Measurements from ENCODE around the gene ICA1L. TPM values are rescaled to one million over a fixed set of nuclear protein-coding genes. Genes with fewer than 3 reads are reported as not detected.
A peak's percentile ranks its signal among the peaks of the same experiment; 100 is the strongest.

Gene ICA1L
- total RNA-seq, 3 donors from 2014 or later: 3.3 to 4.7 (median 4.0) TPM

GRCh38 chr2:202780514-202781021 is 91.0 kb downstream of the ICA1L start:
- H3K9me3 Mint-ChIP-seq: no peaks in the 10 kb centered on the region
- no peaks in the 10 kb centered on the region for H3K27me3 Mint-ChIP-seq (ENCODE audit: low read depth)
- DNase-seq (no peak), ATAC-seq (peak; percentile 96 to 97)
- H3K4me1 Mint-ChIP-seq (ENCODE audit: low read depth): peaks cover 10% of the 10 kb centered on the region
- H3K36me3 Mint-ChIP-seq (ENCODE audit: insufficient read depth): peaks cover 26% of the 10 kb centered on the region
- no peak overlapping the region for H3K4me3 Mint-ChIP-seq

DNA sequence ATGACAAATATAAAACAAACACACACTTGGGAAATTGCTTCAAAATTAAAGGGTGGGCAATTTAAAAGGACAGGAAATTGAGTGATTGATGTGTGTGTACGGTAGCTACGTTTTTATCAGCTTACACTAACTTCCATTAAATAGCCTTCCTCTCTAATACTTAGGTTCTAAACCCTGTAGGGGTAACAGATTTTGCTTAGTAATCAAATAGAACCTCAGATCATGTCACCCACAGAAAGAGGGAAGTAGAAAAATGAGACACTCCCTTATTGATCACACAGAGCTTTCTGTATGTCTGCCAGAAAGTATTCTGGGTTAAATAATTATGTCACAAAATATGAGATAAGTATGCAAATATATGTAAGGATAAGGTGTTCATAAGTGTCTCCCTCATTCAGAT is 93.3 kb downstream of the ICA1L start:
- DNase-seq: no peak
- Mint-ChIP-seq H3K27me3 (ENCODE audit: low read depth) (no peaks in the 10 kb centered on the region), H3K4me3 (no peak overlapping the region), H3K9me3 (no peaks in the 10 kb centered on the region), H3K36me3 (ENCODE audit: insufficient read depth) (peaks cover 34% of the 10 kb centered on the region), H3K4me1 (ENCODE audit: low read depth) (peaks cover 10% of the 10 kb centered on the region)
- no peak for ATAC-seq

GRCh38 chr2:202774104-202774503 is 97.5 kb downstream of the ICA1L start:
- Mint-ChIP-seq H3K9me3 (no peaks in the 10 kb centered on the region), H3K4me1 (ENCODE audit: low read depth) (peaks cover 2% of the 10 kb centered on the region), H3K27me3 (ENCODE audit: low read depth) (no peaks in the 10 kb centered on the region), H3K4me3 (no peak overlapping the region), H3K36me3 (ENCODE audit: insufficient read depth) (peaks cover 32% of the 10 kb centered on the region)
- no peak for DNase-seq
- ATAC-seq: no peak

- peaks cover 2% of the 10 kb centered on the region for H3K4me1 Mint-ChIP-seq (ENCODE audit: low read depth)
- peaks cover 27% of the 10 kb centered on the region for H3K36me3 Mint-ChIP-seq (ENCODE audit: insufficient read depth)
- no peak overlapping the region for H3K4me3 Mint-ChIP-seq
- H3K27me3 Mint-ChIP-seq (ENCODE audit: low read depth): no peaks in the 10 kb centered on the region
- no peak for ATAC-seq
- no peak for DNase-seq
- no peaks in the 10 kb centered on the region for H3K9me3 Mint-ChIP-seq
Measured at GRCh38 chr2:202773301-202773973, 98.1 kb downstream of the ICA1L start.

DNA sequence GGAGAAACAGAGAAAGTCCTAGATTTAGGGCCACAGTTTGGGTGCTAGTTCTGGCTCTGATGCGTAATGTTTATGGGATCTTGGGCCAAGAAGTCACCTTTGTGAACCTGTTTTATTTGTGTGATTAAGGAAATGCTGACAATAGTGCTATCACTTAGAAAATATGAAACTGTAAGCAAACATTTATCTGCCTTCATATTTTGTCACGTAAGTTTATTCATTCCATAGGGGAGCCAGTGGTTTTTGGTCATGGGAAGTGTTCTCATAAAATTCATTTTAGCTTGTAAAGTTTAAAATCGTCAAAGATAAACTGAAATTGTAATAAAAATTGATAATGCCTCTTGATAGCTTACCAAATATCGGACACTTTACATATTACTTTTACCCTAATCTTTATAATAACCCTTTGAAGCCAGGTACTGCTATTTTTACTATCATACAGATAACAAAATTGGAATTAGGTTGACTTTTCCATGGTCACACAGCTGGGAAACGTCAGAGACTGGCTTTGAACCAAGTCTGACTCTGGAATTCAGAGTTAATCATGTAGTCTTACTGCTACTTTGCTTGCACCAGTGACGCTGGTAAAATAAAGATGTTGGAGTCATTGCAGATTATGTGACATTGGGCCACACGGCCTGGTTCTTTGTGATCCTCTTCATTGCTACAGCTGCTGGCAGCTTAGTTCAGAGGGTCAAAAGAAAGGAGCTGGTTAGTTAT is 99.7 kb downstream of the ICA1L start:
- DNase-seq (no peak), ATAC-seq (no peak)
- Mint-ChIP-seq H3K36me3 (ENCODE audit: insufficient read depth) (peaks cover 24% of the 10 kb centered on the region), H3K4me3 (no peak overlapping the region), H3K9me3 (no peaks in the 10 kb centered on the region), H3K4me1 (ENCODE audit: low read depth) (peaks cover 4% of the 10 kb centered on the region), H3K27me3 (ENCODE audit: low read depth) (no peaks in the 10 kb centered on the region)

DNA sequence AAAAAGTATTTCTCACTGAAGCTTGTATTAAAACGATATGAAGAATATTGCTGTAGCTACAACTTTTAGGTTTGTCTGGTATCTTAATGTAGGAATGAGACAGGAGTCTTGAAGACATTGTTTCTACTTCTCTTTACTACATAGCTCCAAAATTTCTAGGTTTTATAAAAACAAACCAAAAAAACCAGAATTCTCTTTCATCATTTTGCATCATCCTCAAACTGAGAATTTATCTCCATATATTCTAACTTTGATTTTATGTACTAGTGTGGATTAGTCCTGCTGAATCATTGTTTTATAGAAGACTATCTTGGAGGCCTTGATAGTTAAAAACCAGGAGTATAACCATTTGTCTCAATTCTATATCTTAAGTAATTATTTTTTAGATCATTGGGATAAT is 100.2 kb downstream of the ICA1L start:
- H3K4me1 Mint-ChIP-seq (ENCODE audit: low read depth): peaks cover 4% of the 10 kb centered on the region
- no peaks in the 10 kb centered on the region for H3K9me3 Mint-ChIP-seq
- DNase-seq (no peak), ATAC-seq (no peak)
- peaks cover 26% of the 10 kb centered on the region for H3K36me3 Mint-ChIP-seq (ENCODE audit: insufficient read depth)
- no peaks in the 10 kb centered on the region for H3K27me3 Mint-ChIP-seq (ENCODE audit: low read depth)
- H3K4me3 Mint-ChIP-seq: no peak overlapping the region

DNA sequence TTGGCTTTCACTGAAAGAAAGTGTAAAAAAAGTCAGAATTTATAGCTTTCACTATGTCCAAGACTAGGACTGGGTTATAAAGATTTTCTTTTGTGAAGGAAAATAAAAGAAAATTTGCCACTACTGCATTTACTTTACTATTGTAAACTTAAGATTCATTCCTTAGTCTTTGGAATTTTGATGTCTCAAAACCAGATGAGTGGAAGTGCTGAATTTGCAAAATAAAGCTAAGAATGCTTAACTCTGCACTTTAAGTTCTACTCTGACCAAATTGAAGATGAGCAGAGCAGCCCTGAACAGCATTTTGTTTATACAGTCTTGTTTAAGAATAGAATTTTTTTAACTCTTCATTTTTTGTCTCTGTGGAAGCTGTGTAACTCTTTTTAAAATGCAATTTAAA is 102.4 kb downstream of the ICA1L start:
- Mint-ChIP-seq H3K27me3 (ENCODE audit: low read depth) (no peaks in the 10 kb centered on the region), H3K9me3 (no peaks in the 10 kb centered on the region), H3K4me3 (no peak overlapping the region), H3K36me3 (ENCODE audit: insufficient read depth) (peaks cover 17% of the 10 kb centered on the region), H3K4me1 (ENCODE audit: low read depth) (peaks cover 4% of the 10 kb centered on the region)
- ATAC-seq (no peak), DNase-seq (no peak)

- peaks cover 12% of the 10 kb centered on the region for H3K4me1 Mint-ChIP-seq (ENCODE audit: low read depth)
- no peaks in the 10 kb centered on the region for H3K27me3 Mint-ChIP-seq (ENCODE audit: low read depth)
- H3K4me3 Mint-ChIP-seq: no peak overlapping the region
- peaks cover 20% of the 10 kb centered on the region for H3K36me3 Mint-ChIP-seq (ENCODE audit: insufficient read depth)
- ATAC-seq (no peak), DNase-seq (no peak)
- H3K9me3 Mint-ChIP-seq: no peaks in the 10 kb centered on the region
Measured at GRCh38 chr2:202768273-202768672, 103.3 kb downstream of the ICA1L start.

GRCh38 chr2:202765436-202765835 is 106.1 kb downstream of the ICA1L start:
- DNase-seq (no peak), ATAC-seq (no peak)
- Mint-ChIP-seq H3K4me3 (no peak overlapping the region), H3K27me3 (ENCODE audit: low read depth) (no peaks in the 10 kb centered on the region), H3K4me1 (ENCODE audit: low read depth) (peaks cover 30% of the 10 kb centered on the region), H3K36me3 (ENCODE audit: insufficient read depth) (peaks cover 23% of the 10 kb centered on the region), H3K9me3 (no peaks in the 10 kb centered on the region)

DNA sequence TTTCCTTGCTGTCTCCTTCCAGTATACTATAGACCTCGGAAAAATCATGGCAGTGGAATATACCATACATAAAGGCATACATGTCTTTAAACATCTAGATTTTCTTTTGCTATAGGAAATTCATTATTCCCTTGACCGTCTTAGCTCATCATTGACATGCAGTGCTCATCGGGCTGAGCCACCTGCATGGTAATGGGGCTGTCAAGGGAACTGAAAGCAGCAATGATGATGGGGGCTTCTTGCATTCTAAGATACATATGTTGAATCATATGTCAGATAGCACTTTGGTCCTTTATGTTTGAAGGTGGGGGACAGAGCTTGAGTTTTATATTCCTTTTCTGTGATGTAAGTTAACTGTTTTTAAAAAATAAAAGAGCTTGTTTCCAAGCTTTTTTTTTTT is 106.6 kb downstream of the ICA1L start:
- DNase-seq: no peak
- Mint-ChIP-seq H3K36me3 (ENCODE audit: insufficient read depth) (peaks cover 26% of the 10 kb centered on the region), H3K4me1 (ENCODE audit: low read depth) (peaks cover 31% of the 10 kb centered on the region), H3K27me3 (ENCODE audit: low read depth) (no peaks in the 10 kb centered on the region), H3K4me3 (no peak overlapping the region), H3K9me3 (no peaks in the 10 kb centered on the region)
- ATAC-seq: no peak

- Mint-ChIP-seq H3K9me3 (no peaks in the 10 kb centered on the region), H3K4me1 (ENCODE audit: low read depth) (peaks cover 30% of the 10 kb centered on the region), H3K27me3 (ENCODE audit: low read depth) (no peaks in the 10 kb centered on the region), H3K4me3 (no peak overlapping the region), H3K36me3 (ENCODE audit: insufficient read depth) (peaks cover 24% of the 10 kb centered on the region)
- DNase-seq (no peak), ATAC-seq (no peak)
Measured at GRCh38 chr2:202763916-202764315, 107.7 kb downstream of the ICA1L start.

- Mint-ChIP-seq H3K4me1 (ENCODE audit: low read depth) (peaks cover 27% of the 10 kb centered on the region), H3K36me3 (ENCODE audit: insufficient read depth) (peaks cover 32% of the 10 kb centered on the region), H3K9me3 (no peaks in the 10 kb centered on the region), H3K4me3 (peak overlapping the region; percentile 19), H3K27me3 (ENCODE audit: low read depth) (no peaks in the 10 kb centered on the region)
- DNase-seq (no peak), ATAC-seq (peak; percentile 91 to 92)
Measured at GRCh38 chr2:202762556-202762955, 109.0 kb downstream of the ICA1L start.

DNA sequence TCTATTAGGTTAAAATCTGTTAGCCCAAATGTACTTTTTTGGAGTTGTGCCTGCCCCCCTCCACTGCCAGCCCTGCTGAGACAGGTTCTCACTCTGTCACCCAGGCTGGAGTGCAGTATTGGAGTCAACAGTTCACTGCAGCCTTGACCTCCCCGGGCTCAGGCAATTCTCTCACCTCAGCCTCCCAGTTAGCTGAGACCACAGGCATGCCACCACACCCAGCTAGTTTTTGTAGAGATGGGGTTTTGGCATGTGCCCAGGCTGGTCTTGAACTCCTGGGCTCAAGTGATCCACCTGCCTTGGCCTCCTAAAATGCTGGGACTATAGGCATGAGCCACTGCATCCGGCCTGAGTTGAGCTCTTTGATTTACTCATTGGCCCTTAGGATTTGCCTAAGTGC is 110.7 kb downstream of the ICA1L start:
- Mint-ChIP-seq H3K4me1 (ENCODE audit: low read depth) (peaks cover 27% of the 10 kb centered on the region), H3K36me3 (ENCODE audit: insufficient read depth) (peaks cover 35% of the 10 kb centered on the region)

GRCh38 chr2:202758604-202759003 is 113.0 kb downstream of the ICA1L start:
- Mint-ChIP-seq H3K4me3 (no peak overlapping the region), H3K9me3 (no peaks in the 10 kb centered on the region), H3K4me1 (ENCODE audit: low read depth) (peaks cover 27% of the 10 kb centered on the region), H3K36me3 (ENCODE audit: insufficient read depth) (peaks cover 32% of the 10 kb centered on the region), H3K27me3 (ENCODE audit: low read depth) (no peaks in the 10 kb centered on the region)
- ATAC-seq (no peak), DNase-seq (no peak)

More for the DNA sequence above, 110.7 kb downstream of the ICA1L start:
- Mint-ChIP-seq H3K27me3 (ENCODE audit: low read depth) (no peaks in the 10 kb centered on the region), H3K9me3 (no peaks in the 10 kb centered on the region), H3K4me3 (no peak overlapping the region)
- ATAC-seq: no peak
- no peak for DNase-seq

DNA sequence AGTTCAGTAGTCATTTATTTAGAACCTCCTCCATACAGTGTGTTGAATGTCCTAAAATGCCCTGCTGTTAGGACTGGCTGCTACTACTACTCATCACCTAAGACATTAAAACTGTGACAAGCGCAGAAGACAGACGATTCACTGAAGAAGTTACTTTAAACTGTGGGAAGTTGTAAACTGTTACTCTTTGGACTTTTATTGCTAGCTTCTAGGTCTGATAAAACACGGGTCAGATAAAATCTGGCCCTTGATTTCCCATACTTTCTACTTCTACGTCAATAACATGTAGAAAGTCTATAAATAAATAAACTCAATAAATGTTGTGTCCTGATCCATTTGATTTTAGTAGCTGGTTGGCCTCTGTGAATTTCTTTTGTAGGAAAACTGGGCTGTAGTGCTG is 113.4 kb downstream of the ICA1L start:
- no peak for DNase-seq
- no peaks in the 10 kb centered on the region for H3K9me3 Mint-ChIP-seq
- H3K4me3 Mint-ChIP-seq: no peak overlapping the region
- peaks cover 27% of the 10 kb centered on the region for H3K4me1 Mint-ChIP-seq (ENCODE audit: low read depth)
- peaks cover 36% of the 10 kb centered on the region for H3K36me3 Mint-ChIP-seq (ENCODE audit: insufficient read depth)
- H3K27me3 Mint-ChIP-seq (ENCODE audit: low read depth): no peaks in the 10 kb centered on the region
- ATAC-seq: no peak
